ENCODE results near the gene ARFIP1. TPM values are rescaled to one million over a fixed set of nuclear protein-coding genes. Genes with fewer than 3 reads are reported as not detected.

The ARFIP1 gene
- total RNA-seq, result 33.5 and 45.5 TPM in 2 replicates

GRCh38 chr4:152779513-152780266 is at the start of gene ARFIP1, which contains the start of gene TIGD4:
Gene ARFIP1, plus strand, starts transcription at chr4:152779954. Its CDS starts 49,680 bp downstream, at chr4:152829634.
Gene TIGD4, minus strand, starts transcription at chr4:152779730. Its CDS starts 8,726 bp downstream, at chr4:152771004.

DNA sequence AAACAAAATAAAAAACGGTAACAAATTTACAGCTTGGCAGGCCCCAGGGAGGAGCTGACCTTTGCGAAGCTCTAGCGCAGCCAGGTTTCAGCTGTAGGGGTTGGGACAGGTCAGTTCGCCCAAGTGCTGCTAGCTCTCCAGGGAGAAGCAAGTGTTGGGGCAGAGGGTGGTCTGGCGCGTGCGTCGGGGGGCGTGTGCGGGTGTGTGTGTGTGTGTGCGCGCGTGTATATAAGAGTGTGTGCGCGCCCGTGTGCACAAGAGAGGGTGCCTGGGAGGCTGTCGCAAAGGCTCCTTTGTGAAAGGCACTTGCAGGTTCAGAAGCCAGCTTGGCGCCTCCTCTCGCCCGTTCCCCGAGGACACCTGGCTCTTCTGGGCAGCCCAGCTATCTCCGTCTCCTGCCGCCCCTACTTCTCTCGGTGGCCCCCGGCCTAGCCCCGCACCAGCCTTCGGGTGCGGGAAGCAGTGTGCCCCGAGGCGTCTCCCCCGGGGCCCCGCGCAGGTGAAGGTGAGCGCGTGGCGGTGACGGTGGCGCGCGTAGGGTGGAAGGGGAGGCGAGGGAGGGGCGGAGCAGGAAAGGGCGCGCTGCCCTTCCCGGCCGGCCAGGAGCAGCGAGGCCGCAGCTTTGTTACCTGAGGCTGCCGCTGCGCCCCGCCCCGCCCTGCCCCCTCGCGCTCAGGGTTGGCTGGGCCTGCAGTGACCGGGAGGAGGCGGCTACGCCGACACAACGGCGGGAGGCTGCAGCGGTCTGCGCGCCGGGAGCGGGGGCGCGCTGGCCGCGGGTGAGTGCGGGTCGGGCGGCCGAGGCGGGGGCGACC is 156.1 kb downstream of the ARFIP1 start, which contains the start of gene FHDC1:
Gene FHDC1 (plus strand): TSS at position 693 of the 815 bp plus-strand sequence. CDS start 6,735 bp downstream, outside the sequence.

Other genes with a start within 250 kb of the ARFIP1 start
- gene FBXW7, start 243.9 kb upstream of the ARFIP1 start, total RNA-seq, result 44.6 and 45.1 TPM in 2 replicates
- gene TMEM154, start 100.0 kb upstream of the ARFIP1 start, total RNA-seq, result 0.33 and 1.7 TPM in 2 replicates
- 0.26 and 0.43 TPM in 2 replicates for gene TIGD4, start 224 bp upstream of the ARFIP1 start, total RNA-seq
- gene FHDC1, start 156.4 kb downstream of the ARFIP1 start, total RNA-seq, result 0.20 and 0.26 TPM in 2 replicates